ENCODE data around the gene PRELP. TPM values are rescaled to one million over a fixed set of nuclear protein-coding genes. Genes with fewer than 3 reads are reported as not detected.

The PRELP gene
- total RNA-seq, 1 donor from 2014 or later, result 2.9 TPM

GRCh38 chr1:203527013-203527412 is 51.4 kb downstream of the PRELP start:
- Mint-ChIP-seq H3K4me1 (peaks cover 48% of the 10 kb centered on the region), H3K36me3 (ENCODE audit: low read depth) (no peaks in the 10 kb centered on the region), H3K4me3 (no peak overlapping the region), H3K27me3 (ENCODE audit: low read depth) (no peaks in the 10 kb centered on the region), H3K27ac (ENCODE audit: unreplicated experiment) (peak overlapping the region; percentile 57), H3K9me3 (no peaks in the 10 kb centered on the region)
- no peak for TF ChIP-seq CTCF (conservative IDR thresholded peaks at IDR 0.05)
- no peak for DNase-seq (ENCODE audit: low read depth, low spot score)

DNA sequence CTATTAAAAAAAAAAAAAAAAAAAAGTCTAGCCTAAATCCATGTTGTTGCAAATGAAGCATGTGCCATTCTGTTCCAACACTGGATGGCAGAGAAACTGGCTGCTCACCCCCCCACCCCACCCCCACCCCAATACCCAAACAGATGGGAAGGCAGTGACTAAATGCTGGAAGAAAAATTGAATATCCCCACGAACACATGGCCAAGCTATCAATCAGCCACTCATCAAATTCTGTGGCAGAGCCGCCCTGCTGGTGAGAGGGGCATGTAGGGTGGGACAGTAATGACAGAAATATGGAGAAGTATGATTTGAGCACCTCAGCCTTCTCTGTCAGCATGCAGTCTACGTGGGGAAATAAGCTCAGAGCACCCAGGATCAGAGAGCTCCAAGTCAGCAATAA is 52.5 kb downstream of the PRELP start:
- Mint-ChIP-seq H3K27ac (ENCODE audit: unreplicated experiment) (no peak overlapping the region), H3K4me3 (no peak overlapping the region), H3K27me3 (ENCODE audit: low read depth) (no peaks in the 10 kb centered on the region), H3K9me3 (no peaks in the 10 kb centered on the region), H3K4me1 (peaks cover 37% of the 10 kb centered on the region), H3K36me3 (ENCODE audit: low read depth) (no peaks in the 10 kb centered on the region)
- no peak for TF ChIP-seq CTCF (conservative IDR thresholded peaks at IDR 0.05)
- DNase-seq (ENCODE audit: low read depth, low spot score), result no peak

DNA sequence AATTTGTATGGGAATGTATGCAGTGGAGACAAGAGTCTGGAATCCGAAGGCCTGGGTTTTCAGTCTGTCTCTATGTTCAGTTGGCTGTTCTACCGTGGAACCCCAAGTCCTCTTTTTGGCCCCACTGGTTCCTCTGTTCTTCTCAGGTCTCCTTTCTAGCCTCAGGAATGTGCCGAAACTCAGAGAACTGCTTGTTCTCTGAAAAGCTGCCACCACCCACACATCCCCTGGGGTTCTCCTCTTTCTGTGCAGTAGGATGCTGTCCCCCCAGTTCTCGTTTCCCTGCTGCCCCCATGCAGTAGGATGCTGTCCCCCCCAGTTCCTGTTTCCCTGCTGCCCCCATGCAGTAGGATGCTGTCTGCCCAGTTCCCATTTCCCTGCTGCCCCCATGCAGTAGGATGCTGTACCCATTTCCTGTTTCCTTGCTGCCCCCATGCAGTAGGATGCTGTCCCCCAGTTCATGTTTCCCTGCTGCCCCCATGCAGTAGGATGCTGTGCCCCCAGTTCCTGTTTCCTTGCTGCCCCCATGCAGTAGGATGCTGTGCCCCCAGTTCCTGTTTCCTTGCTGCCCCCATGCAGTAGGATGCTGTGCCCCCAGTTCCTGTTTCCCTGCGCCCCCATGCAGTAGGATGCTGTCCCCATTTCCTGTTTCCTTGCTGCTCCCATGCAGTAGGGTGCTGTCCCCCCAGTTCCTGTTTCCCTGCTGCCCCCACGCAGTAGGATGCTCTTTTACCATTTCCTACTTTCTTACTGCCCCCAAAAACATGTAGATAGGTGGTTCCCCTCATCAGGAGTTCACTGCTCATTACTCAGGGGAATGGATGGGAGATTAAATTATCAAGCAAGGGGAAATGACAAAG is 53.6 kb downstream of the PRELP start:
- no peak overlapping the region for H3K4me3 Mint-ChIP-seq
- no peaks in the 10 kb centered on the region for H3K36me3 Mint-ChIP-seq (ENCODE audit: low read depth)
- H3K27ac Mint-ChIP-seq (ENCODE audit: unreplicated experiment), result no peak overlapping the region
- no peaks in the 10 kb centered on the region for H3K9me3 Mint-ChIP-seq
- DNase-seq (ENCODE audit: low read depth, low spot score), result no peak
- peaks cover 32% of the 10 kb centered on the region for H3K4me1 Mint-ChIP-seq
- no peaks in the 10 kb centered on the region for H3K27me3 Mint-ChIP-seq (ENCODE audit: low read depth)
- no peak for TF ChIP-seq CTCF (conservative IDR thresholded peaks at IDR 0.05)

DNA sequence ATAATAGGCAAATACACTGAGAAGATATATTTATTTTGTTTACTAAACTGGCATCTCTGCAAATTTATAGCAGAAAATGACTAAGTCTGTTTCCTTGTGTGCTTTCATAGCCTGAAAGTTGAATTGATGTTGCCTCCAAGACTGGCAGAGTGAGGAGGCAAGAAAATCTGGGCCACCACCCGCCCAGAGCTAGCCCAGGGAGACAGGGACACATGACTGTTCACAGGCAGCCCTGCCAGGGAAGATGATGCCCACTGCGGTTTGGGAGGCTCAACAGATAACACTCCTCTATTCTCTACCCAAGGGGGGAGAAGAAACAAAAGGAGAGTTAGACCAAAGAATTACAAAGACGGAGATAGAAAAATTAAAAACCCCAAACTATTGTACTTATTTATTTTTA is 55.5 kb downstream of the PRELP start:
- DNase-seq (ENCODE audit: low read depth, low spot score), result no peak
- Mint-ChIP-seq H3K27ac (ENCODE audit: unreplicated experiment) (no peak overlapping the region), H3K27me3 (ENCODE audit: low read depth) (no peaks in the 10 kb centered on the region), H3K4me3 (no peak overlapping the region), H3K9me3 (no peaks in the 10 kb centered on the region), H3K36me3 (ENCODE audit: low read depth) (no peaks in the 10 kb centered on the region), H3K4me1 (peaks cover 24% of the 10 kb centered on the region)
- TF ChIP-seq CTCF (conservative IDR thresholded peaks at IDR 0.05), result no peak

DNA sequence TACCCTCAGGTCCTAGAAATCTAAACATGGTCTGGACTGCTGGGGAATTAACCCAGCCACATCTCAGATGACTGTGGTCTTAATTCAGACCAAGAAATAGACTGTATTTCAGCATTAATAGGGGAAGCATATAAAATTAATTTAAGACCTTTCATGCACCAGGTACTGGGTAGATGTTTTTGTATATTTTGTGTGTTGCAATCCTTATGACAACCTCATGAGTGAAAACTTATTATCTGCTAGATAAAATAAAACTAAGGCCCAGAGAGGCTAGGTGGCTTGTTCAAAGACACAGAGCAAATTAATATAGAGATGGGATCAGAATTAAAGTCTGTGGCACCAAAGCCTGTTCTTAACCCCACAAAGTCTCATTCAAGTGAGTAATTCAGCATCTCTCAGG is 58.4 kb downstream of the PRELP start:
- Mint-ChIP-seq H3K4me3 (no peak overlapping the region), H3K36me3 (ENCODE audit: low read depth) (no peaks in the 10 kb centered on the region), H3K27me3 (ENCODE audit: low read depth) (no peaks in the 10 kb centered on the region), H3K4me1 (peaks cover 9% of the 10 kb centered on the region), H3K27ac (ENCODE audit: unreplicated experiment) (no peak overlapping the region), H3K9me3 (no peaks in the 10 kb centered on the region)
- DNase-seq (ENCODE audit: low read depth, low spot score), result no peak
- TF ChIP-seq CTCF (conservative IDR thresholded peaks at IDR 0.05), result no peak
